ENCODE results near the gene DYSF.

DYSF gene

GRCh38 chr2:71592181-71592711, 138.9 kb downstream of the DYSF start:
- ChIA-PET POLR2A (ENCODE audit: low non-redundant PET) (no interaction called here), CTCF (interaction anchor here (0.5 to 1.1 kb wide), 2 partner anchors 16 to 18 kb away, joined by 3 to 4 read pairs; no protein-coding TSS in a partner anchor)
- TF ChIP-seq CTCF (conservative IDR thresholded peaks at IDR 0.05; ENCODE audit: low read depth), result no peak
- no peak overlapping the region for H3K27ac ChIP-seq
- DNase-seq (ENCODE audit: low spot score), result no peak

GRCh38 chr2:71595569-71595968, 142.2 kb downstream of the DYSF start:
- CTCF ChIA-PET, result no interaction called here
- no peak overlapping the region for H3K27ac ChIP-seq
- no peak for TF ChIP-seq CTCF (conservative IDR thresholded peaks at IDR 0.05; ENCODE audit: low read depth)
- no peak for DNase-seq (ENCODE audit: low spot score)
- POLR2A ChIA-PET (ENCODE audit: low non-redundant PET), result no interaction called here

DNA sequence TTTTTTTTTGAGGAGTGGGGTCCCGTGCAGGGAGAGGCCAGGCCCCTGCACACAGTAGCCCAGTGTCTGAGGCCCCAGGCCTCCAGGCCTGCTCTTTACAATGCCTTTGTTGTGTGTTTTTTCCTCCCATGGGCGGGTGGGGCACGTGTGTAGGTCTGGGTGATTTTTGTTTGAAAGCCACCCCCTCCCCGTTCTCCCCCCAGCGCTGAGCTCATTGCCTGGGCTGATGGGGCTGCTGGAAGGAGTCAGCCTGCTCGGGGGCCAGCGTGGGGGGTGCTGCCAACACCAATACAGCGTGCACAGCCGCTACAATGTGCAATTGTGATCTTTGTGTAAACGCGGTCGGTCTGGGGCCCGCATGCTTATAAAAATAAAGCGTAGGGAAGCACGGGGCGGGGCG, 142.7 kb downstream of the DYSF start:
- POLR2A ChIA-PET (ENCODE audit: low non-redundant PET), result no interaction called here
- CTCF ChIA-PET, result interaction anchor here (0.6 kb wide), 1 partner anchor 1592 kb away, joined by 4 read pairs; no protein-coding TSS in a partner anchor
- DNase-seq (ENCODE audit: low spot score), result no peak
- no peak for TF ChIP-seq CTCF (conservative IDR thresholded peaks at IDR 0.05; ENCODE audit: low read depth)
- no peak overlapping the region for H3K27ac ChIP-seq

DNA sequence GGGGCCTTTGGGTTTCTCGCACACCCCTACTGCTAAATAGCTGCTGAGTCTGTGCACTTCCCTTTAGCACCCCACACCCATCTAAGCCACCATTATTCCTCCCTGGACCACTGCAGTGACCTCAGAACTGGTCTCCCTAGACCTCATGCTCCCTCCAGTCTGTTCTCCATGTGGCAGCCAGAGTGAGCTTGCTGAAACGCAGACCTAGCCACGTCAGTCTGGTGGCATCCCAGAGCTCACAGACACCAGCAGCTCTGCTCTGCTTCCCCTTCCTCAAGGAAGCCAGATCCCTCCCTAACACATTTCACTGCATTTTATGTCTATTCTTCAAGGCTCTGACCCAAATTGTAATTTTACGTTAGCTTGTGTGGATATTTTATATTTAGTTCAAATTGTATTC, 144.4 kb downstream of the DYSF start:
- POLR2A ChIA-PET (ENCODE audit: low non-redundant PET), result no interaction called here
- CTCF ChIA-PET, result interaction anchor here (0.8 kb wide), 1 partner anchor 195 kb away, joined by 3 read pairs; no protein-coding TSS in a partner anchor
- no peak overlapping the region for H3K27ac ChIP-seq
- TF ChIP-seq CTCF (conservative IDR thresholded peaks at IDR 0.05; ENCODE audit: low read depth), result no peak
- DNase-seq (ENCODE audit: low spot score), result no peak

DNA sequence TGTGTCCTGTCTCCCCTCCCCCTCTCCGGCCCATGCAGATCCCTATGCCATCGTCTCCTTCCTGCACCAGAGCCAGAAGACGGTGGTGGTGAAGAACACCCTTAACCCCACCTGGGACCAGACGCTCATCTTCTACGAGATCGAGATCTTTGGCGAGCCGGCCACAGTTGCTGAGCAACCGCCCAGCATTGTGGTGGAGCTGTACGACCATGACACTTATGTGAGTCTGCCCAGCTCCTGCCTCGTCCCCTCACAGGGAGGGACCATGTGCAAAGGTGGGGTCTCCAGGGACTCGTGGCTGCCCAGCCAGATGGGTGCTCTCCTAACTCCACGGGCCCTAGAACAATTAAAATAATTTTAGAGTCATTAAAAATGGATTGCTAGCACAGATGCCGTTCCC, 145.2 kb downstream of the DYSF start:
- no peak for TF ChIP-seq CTCF (conservative IDR thresholded peaks at IDR 0.05; ENCODE audit: low read depth)
- no peak for DNase-seq (ENCODE audit: low spot score)
- CTCF ChIA-PET, result interaction anchor here (0.8 kb wide), 1 partner anchor 194 kb away, joined by 3 read pairs; no protein-coding TSS in a partner anchor
- POLR2A ChIA-PET (ENCODE audit: low non-redundant PET), result no interaction called here
- H3K27ac ChIP-seq, result no peak overlapping the region

- no peak overlapping the region for H3K27ac ChIP-seq
- TF ChIP-seq CTCF (conservative IDR thresholded peaks at IDR 0.05; ENCODE audit: low read depth), result no peak
- ChIA-PET CTCF (interaction anchor here (0.8 kb wide), 1 partner anchor 53 kb away, joined by 5 read pairs; no protein-coding TSS in a partner anchor), POLR2A (ENCODE audit: low non-redundant PET) (no interaction called here)
- DNase-seq (ENCODE audit: low spot score), result no peak
Observed at GRCh38 chr2:71599038-71599437, 145.7 kb downstream of the DYSF start.

All from RWPE1 (cell line).